HG02870 (cell line): ENCODE data around the gene NTN5.
A peak's percentile ranks its signal among the peaks of the same experiment; 100 is the strongest.
"Not testable (repeated sequence)": the region's sequence is repeated elsewhere in the genome, so short reads cannot be mapped to it uniquely, and the experiment has no call there.

Source experiments
- ATAC-seq: cut with Tn5 transposase; IDR thresholded peaks from one replicate; pipeline ENCODE4 v1.9.1; 2021; ENCODE audit warnings: mild to moderate bottlenecking, moderate library complexity; ENCODE audit not compliant: unreplicated experiment

The NTN5 gene

GRCh38 chr19:48645620-48646000 lies 27.2 kb downstream of the NTN5 start:
- no peak for ATAC-seq

GRCh38 chr19:48644839-48645619 lies 27.8 kb downstream of the NTN5 start:
- ATAC-seq = peak; percentile 45

GRCh38 chr19:48644355-48644754 lies 28.5 kb downstream of the NTN5 start:
- ATAC-seq = no peak

GRCh38 chr19:48642862-48643261 lies 30.0 kb downstream of the NTN5 start:
- ATAC-seq = no peak

- ATAC-seq = no peak
Observed at GRCh38 chr19:48641850-48642249, 31.0 kb downstream of the NTN5 start.

- no peak for ATAC-seq
Observed at GRCh38 chr19:48639483-48640375, 33.1 kb downstream of the NTN5 start.

- ATAC-seq = no peak
Observed at GRCh38 chr19:48638831-48639381, 33.9 kb downstream of the NTN5 start.

- peak; percentile 9 for ATAC-seq
Observed at GRCh38 chr19:48637948-48638830, 34.6 kb downstream of the NTN5 start.

- ATAC-seq = peak; percentile 69
Observed at GRCh38 chr19:48637449-48637947, 35.3 kb downstream of the NTN5 start.

GRCh38 chr19:48636859-48637448 lies 35.9 kb downstream of the NTN5 start, which contains the start of gene DBP:
Gene DBP, minus strand, starts transcription at chr19:48637379. Its CDS starts 385 bp downstream, at chr19:48636994.
- ATAC-seq = no peak

GRCh38 chr19:48635966-48636858 lies 36.6 kb downstream of the NTN5 start:
- no peak for ATAC-seq

- ATAC-seq = no peak
Observed at GRCh38 chr19:48635263-48635965, 37.4 kb downstream of the NTN5 start.

GRCh38 chr19:48634424-48635262 lies 38.2 kb downstream of the NTN5 start:
- ATAC-seq = peak; percentile 30

- ATAC-seq = no peak
Observed at GRCh38 chr19:48634036-48634342, 38.8 kb downstream of the NTN5 start.

- no peak for ATAC-seq
Observed at GRCh38 chr19:48633148-48634035, 39.4 kb downstream of the NTN5 start.

- ATAC-seq = no peak
Observed at GRCh38 chr19:48632692-48633147, 40.1 kb downstream of the NTN5 start.

GRCh38 chr19:48632286-48632685 lies 40.5 kb downstream of the NTN5 start:
- ATAC-seq = not testable (repeated sequence)
